Skin epidermis (tissue), 12 donors: ENCODE results near the gene YES1.

ENCODE experiments used
- H3K27ac ChIP-seq, 21 experiments: fragments of 200-600 bp; sonication (generic) in 11 of 21; one replicate each; pipeline ENCODE4 v1.5.0; 2020; ENCODE audit warnings: mild to moderate bottlenecking in 3 of 21, inconsistent platforms in 2 of 21, moderate library complexity in 2 of 21
- H3K4me3 ChIP-seq, 7 experiments: fragments of 200-600 bp; sonication (generic) in 2 of 7; one replicate each; pipeline ENCODE4 v1.5.0; 2020; ENCODE audit warnings: inconsistent platforms in 2 of 7, mild to moderate bottlenecking in 2 of 7, moderate library complexity in 1 of 7

YES1 gene

DNA sequence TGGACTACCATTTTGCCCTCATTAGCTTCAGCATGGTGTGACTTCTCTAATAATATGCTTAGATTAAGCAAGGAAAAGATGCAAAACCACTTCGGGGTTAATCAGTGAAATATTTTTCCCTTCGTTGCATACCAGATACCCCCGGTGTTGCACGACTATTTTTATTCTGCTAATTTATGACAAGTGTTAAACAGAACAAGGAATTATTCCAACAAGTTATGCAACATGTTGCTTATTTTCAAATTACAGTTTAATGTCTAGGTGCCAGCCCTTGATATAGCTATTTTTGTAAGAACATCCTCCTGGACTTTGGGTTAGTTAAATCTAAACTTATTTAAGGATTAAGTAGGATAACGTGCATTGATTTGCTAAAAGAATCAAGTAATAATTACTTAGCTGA is 138.3 kb downstream of the YES1 start:
- no peak overlapping the region for H3K4me3 ChIP-seq
- no peak overlapping the region for H3K27ac ChIP-seq

GRCh38 chr18:673317-673716 is 138.7 kb downstream of the YES1 start:
- Histone ChIP-seq H3K27ac (no peak overlapping the region), H3K4me3 (no peak overlapping the region)
